Measurements from ENCODE around the gene DYNC1I1.

DYNC1I1 gene

GRCh38 chr7:95817866-95818640 is 45.7 kb downstream of the DYNC1I1 start:
- TF ChIP-seq CTCF (IDR thresholded peaks at IDR 0.05; ENCODE audit: insufficient read depth, low read length, poor library complexity, severe bottlenecking), result no peak
- no peak for DNase-seq (ENCODE audit: extremely low read depth, insufficient read length)
- no peaks in the 10 kb centered on the region for H3K36me3 ChIP-seq (ENCODE audit: control insufficient read depth, insufficient read depth, low read length)
- no peaks in the 10 kb centered on the region for H3K27me3 ChIP-seq (replicated peaks; ENCODE audit: control insufficient read depth, insufficient read depth, low read length)
- H3K4me3 ChIP-seq (replicated peaks; ENCODE audit: low read depth, low read length), result no peak overlapping the region

DNA sequence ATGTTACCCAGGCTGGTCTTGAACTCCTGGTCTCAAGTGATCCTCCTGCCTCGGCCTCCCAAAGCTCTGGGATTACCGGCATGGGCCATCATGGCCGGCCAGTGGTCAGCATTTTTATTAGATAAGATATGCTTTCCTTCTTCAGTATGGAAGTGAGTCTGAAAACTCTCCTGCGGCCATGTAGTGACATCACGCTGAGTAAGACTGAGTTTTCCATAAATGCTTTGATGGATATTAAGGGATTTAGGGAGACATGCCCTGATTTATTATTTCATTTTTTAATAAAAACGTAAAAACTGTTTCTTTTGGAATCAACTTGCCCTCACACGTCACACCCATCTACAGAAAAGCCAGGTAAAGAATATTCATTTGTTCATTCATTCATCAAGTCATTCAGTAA is 48.4 kb downstream of the DYNC1I1 start:
- Histone ChIP-seq H3K27me3 (replicated peaks; ENCODE audit: control insufficient read depth, insufficient read depth, low read length) (no peaks in the 10 kb centered on the region), H3K4me3 (replicated peaks; ENCODE audit: low read depth, low read length) (no peak overlapping the region), H3K36me3 (ENCODE audit: control insufficient read depth, insufficient read depth, low read length) (no peaks in the 10 kb centered on the region)
- TF ChIP-seq CTCF (IDR thresholded peaks at IDR 0.05; ENCODE audit: insufficient read depth, low read length, poor library complexity, severe bottlenecking), result no peak
- DNase-seq (ENCODE audit: extremely low read depth, insufficient read length), result no peak

GRCh38 chr7:95822717-95823116 is 50.4 kb downstream of the DYNC1I1 start:
- Histone ChIP-seq H3K4me3 (replicated peaks; ENCODE audit: low read depth, low read length) (no peak overlapping the region), H3K36me3 (ENCODE audit: control insufficient read depth, insufficient read depth, low read length) (no peaks in the 10 kb centered on the region), H3K27me3 (replicated peaks; ENCODE audit: control insufficient read depth, insufficient read depth, low read length) (no peaks in the 10 kb centered on the region)
- no peak for DNase-seq (ENCODE audit: extremely low read depth, insufficient read length)
- no peak for TF ChIP-seq CTCF (IDR thresholded peaks at IDR 0.05; ENCODE audit: insufficient read depth, low read length, poor library complexity, severe bottlenecking)

- no peak for TF ChIP-seq CTCF (IDR thresholded peaks at IDR 0.05; ENCODE audit: insufficient read depth, low read length, poor library complexity, severe bottlenecking)
- DNase-seq (ENCODE audit: extremely low read depth, insufficient read length), result no peak
- H3K36me3 ChIP-seq (ENCODE audit: control insufficient read depth, insufficient read depth, low read length), result no peaks in the 10 kb centered on the region
- H3K4me3 ChIP-seq (replicated peaks; ENCODE audit: low read depth, low read length), result no peak overlapping the region
- no peaks in the 10 kb centered on the region for H3K27me3 ChIP-seq (replicated peaks; ENCODE audit: control insufficient read depth, insufficient read depth, low read length)
Measured at GRCh38 chr7:95824616-95825015, 52.3 kb downstream of the DYNC1I1 start.

- no peak for DNase-seq (ENCODE audit: extremely low read depth, insufficient read length)
- Histone ChIP-seq H3K4me3 (replicated peaks; ENCODE audit: low read depth, low read length) (no peak overlapping the region), H3K27me3 (replicated peaks; ENCODE audit: control insufficient read depth, insufficient read depth, low read length) (no peaks in the 10 kb centered on the region), H3K36me3 (ENCODE audit: control insufficient read depth, insufficient read depth, low read length) (no peaks in the 10 kb centered on the region)
- no peak for TF ChIP-seq CTCF (IDR thresholded peaks at IDR 0.05; ENCODE audit: insufficient read depth, low read length, poor library complexity, severe bottlenecking)
Measured at GRCh38 chr7:95828824-95829790, 56.8 kb downstream of the DYNC1I1 start.

Measured in GM06990 (cell line).